ENCODE measurements around the gene AGBL4. TPM values are rescaled to one million over a fixed set of nuclear protein-coding genes. Genes with fewer than 3 reads are reported as not detected.

AGBL4 gene
- total and polyA plus RNA-seq, 9 of the 15 experiments (the other 6 are each of a cell fraction or from before 2014, with no cell fraction given): 0.11 TPM; not detected in 7

DNA sequence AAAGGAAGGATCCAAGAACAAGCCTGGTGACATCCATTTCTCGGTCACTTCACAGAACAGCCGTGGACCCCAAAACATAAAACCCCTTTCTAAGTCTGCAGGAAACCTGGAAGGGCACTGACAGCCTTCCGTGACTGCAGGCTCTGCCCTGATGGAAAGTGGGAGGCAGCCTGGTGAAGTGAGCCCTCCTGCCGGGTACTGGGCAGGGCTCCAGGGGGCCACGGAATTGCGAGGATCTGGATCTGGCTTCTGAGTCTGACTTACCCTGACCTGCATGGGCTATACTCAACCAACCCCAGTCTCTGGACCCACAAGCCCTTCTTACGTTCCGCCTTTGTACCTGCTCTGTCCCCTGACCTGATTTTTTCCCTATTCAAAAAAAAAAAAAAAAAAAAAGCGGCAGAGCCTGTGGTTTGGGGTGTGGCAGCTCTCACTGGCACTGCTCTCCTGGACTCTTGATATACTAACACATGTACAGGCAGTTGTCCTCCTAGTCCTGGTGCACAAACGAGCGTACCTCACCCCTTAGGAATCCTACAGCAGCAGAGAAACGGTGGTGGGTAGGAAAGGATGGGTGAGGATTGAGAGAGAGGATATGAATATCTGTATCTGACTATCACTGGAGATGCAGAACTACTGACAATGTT, 1330.0 kb downstream of the AGBL4 start:
- Histone ChIP-seq H3K9me3 (replicated peaks; ENCODE audit: control insufficient read depth, insufficient read depth, low read depth, low read length) (no peaks in the 10 kb centered on the region), H3K36me3 (ENCODE audit: control insufficient read depth, insufficient read depth, low read length) (no peaks in the 10 kb centered on the region), H3K27ac (ENCODE audit: extremely low read depth, low read depth, low read length) (no peak overlapping the region), H4K20me1 (replicated peaks; ENCODE audit: control insufficient read depth, insufficient read depth, low read length) (no peaks in the 10 kb centered on the region), H3K4me3 (no peak overlapping the region), H2AFZ (ENCODE audit: low read depth, low read length) (no peak overlapping the region), H3K27me3 (ENCODE audit: control insufficient read depth in 2 of 2, insufficient read depth in 2 of 2, low read length in 2 of 2) (0 out of 5 replicates have a peak, but pooled peaks cover 0 to 6% of the 10 kb centered on the region in 2 experiments), H3K4me2 (ENCODE audit: insufficient read depth, low read length) (no peak overlapping the region), H3K79me2 (ENCODE audit: control insufficient read depth, insufficient read depth, low read length) (no peaks in the 10 kb centered on the region), H3K4me1 (replicated peaks in 1 of 2; ENCODE audit: control insufficient read depth in 2 of 2, insufficient read depth in 2 of 2, low read length in 2 of 2) (no peaks in the 10 kb centered on the region), H3K9me1 (ENCODE audit: control insufficient read depth, insufficient read depth, low read length) (no peaks in the 10 kb centered on the region), H3K9ac (ENCODE audit: insufficient read depth in 1 of 2, low read depth in 2 of 2, low read length in 2 of 2) (no peak overlapping the region)
- no TSS peak for BruUV-seq (replicated peaks)
- intact Hi-C loops (cut with micrococcal nuclease): no loop called here
- ChIA-PET CTCF (ENCODE audit: low intra/inter-chr PET ratio) (no interaction called here), POLR2A (no interaction called here)
- under 1% methylated on average over 11 of the region's 12 CpGs for WGBS (ENCODE audit: insufficient coverage, low coverage, missing lambda C conversion rate)
- no peak for FAIRE-seq
- no peak for TF ChIP-seq PHB (CRISPR knock-in tag; IDR thresholded peaks at IDR 0.05)
- no peak for TF ChIP-seq NELFE (IDR thresholded peaks at IDR 0.05; ENCODE audit: insufficient read depth, insufficient read length)
- TF ChIP-seq HNRNPL (IDR thresholded peaks at IDR 0.05; ENCODE audit: low read depth, low read length): no peak
- no peak for TF ChIP-seq CREBBP (IDR thresholded peaks at IDR 0.05; ENCODE audit: low read depth, low read length)
- no peak for TF ChIP-seq EWSR1 (IDR thresholded peaks at IDR 0.05; ENCODE audit: borderline replicate concordance, low read depth, partially characterized antibody)
- no peak for TF ChIP-seq SREBF1 (IDR thresholded peaks at IDR 0.05; ENCODE audit: borderline replicate concordance, low read depth, low read length)
- TF ChIP-seq, protein P1, sequence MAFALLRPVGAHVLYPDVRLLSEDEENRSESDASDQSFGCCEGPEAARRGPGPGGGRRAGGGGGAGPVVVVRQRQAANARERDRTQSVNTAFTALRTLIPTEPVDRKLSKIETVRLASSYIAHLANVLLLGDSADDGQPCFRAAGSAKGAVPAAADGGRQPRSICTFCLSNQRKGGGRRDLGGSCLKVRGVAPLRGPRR (CRISPR knock-in tag; IDR thresholded peaks at IDR 0.05): no peak
- no peak for TF ChIP-seq ZNF57 (CRISPR knock-in tag; IDR thresholded peaks at IDR 0.05)
- no peak for DNase-seq (ENCODE audit: extremely low read depth in 1 of 4, low spot score in 3 of 4)
- in situ Hi-C loops (cut with MboI): no loop called here
- no peak for ATAC-seq
